SK-N-MC (cell line): ENCODE data around the gene ZWILCH.
"Not testable (repeated sequence)": the region's sequence is repeated elsewhere in the genome, so short reads cannot be mapped to it uniquely, and the experiment has no call there.

Experiments used
- EZH2 ChIP-seq: fragments of 200-600 bp; sonication (generic); IDR thresholded peaks from one replicate; pipeline ENCODE4 v1.6.1; 2017; ENCODE audit warnings: antibody characterized with exemption
- FOXP2 ChIP-seq: optimal IDR thresholded peaks from 2 replicates; pipeline ENCODE3; 2011; ENCODE audit warnings: mild to moderate bottlenecking, moderate library complexity; ENCODE audit not compliant: insufficient read depth; ENCODE audit errors: extremely low read length, control extremely low read depth
- POLR2AphosphoS5 ChIP-seq: IDR thresholded peaks from 2 replicates; pipeline ENCODE4 v1.6.1; 2012; ENCODE audit warnings: mild to moderate bottlenecking, low read depth, low read length, borderline replicate concordance

DNA sequence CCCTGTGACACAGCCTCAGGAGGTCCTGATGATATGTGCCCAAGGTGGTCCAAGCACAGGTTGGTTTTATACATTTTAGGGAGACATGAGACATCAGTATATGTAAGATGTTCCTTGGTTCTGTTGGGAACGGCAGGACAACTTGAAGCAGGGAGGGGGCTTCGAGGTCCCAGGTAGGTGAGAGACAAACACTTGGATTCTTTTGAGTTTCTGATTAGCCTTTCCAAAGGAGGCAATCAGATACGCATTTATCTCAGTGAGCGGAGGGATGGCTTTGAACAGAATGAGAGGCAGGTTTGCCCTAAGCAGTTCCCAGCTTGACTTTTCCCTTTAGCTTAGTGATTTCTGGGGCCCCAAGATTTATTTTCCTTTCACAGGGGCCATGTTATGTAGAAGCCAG lies 34.3 kb upstream of the ZWILCH start:
- TF ChIP-seq EZH2, POLR2AphosphoS5, FOXP2: not testable (repeated sequence)
